GM23338 (cell line): Measurements from ENCODE around the gene JAKMIP1. TPM values are rescaled to one million over a fixed set of nuclear protein-coding genes. Genes with fewer than 3 reads are reported as not detected.
A peak's percentile ranks its signal among the peaks of the same experiment; 100 is the strongest.

Experiments
- ATAC-seq: fragments of 200-7000 bp; cut with Tn5 transposase; 3 replicates; pipeline ENCODE4 v1.9.1; 2020
- DNase-seq: peaks from one replicate; pipeline ENCODE4 v3.0.0-alpha.2; 2015; ENCODE audit warnings: low spot score
- H2AFZ ChIP-seq: fragments of 200-600 bp; sonication (generic); 2 replicates; pipeline ENCODE4 v1.8.0; 2016; ENCODE audit warnings: antibody characterized with exemption, mild to moderate bottlenecking, moderate library complexity
- H3F3A ChIP-seq: fragments of 200-600 bp; sonication (generic); replicated peaks from 2 replicates; pipeline ENCODE4 v1.8.0; 2017; ENCODE audit warnings: antibody characterized with exemption, mixed run types, low read depth
- H3K27ac ChIP-seq: fragments of 200-600 bp; sonication (generic); 2 replicates; pipeline ENCODE4 v1.6.1; 2016; ENCODE audit warnings: low read depth
- H3K27me3 ChIP-seq: fragments of 200-600 bp; sonication (generic); 2 replicates; pipeline ENCODE4 v1.8.0; 2016; ENCODE audit warnings: mild to moderate bottlenecking, mixed run types, moderate library complexity; ENCODE audit not compliant: insufficient read depth
- H3K36me3 ChIP-seq: fragments of 200-600 bp; sonication (generic); 2 replicates; pipeline ENCODE4 v1.8.0; 2016; ENCODE audit warnings: mild to moderate bottlenecking; ENCODE audit not compliant: insufficient read depth
- H3K4me1 ChIP-seq: fragments of 200-600 bp; sonication (generic); 2 replicates; pipeline ENCODE4 v1.8.0; 2016; ENCODE audit warnings: mild to moderate bottlenecking, moderate library complexity; ENCODE audit not compliant: insufficient read depth
- H3K4me2 ChIP-seq: fragments of 200-600 bp; sonication (generic); 2 replicates; pipeline ENCODE4 v1.7.1; 2017; ENCODE audit warnings: mixed run types
- H3K4me3 ChIP-seq: fragments of 200-600 bp; sonication (generic); 2 replicates; pipeline ENCODE4 v1.6.1; 2016; ENCODE audit warnings: mixed run types
- H3K79me2 ChIP-seq: fragments of 200-600 bp; sonication (generic); replicated peaks from 2 replicates; pipeline ENCODE4 v1.8.0; 2017; ENCODE audit warnings: mild to moderate bottlenecking; ENCODE audit not compliant: insufficient read depth
- H3K9me2 ChIP-seq: fragments of 200-600 bp; sonication (generic); 2 replicates; pipeline ENCODE4 v1.8.0; 2017; ENCODE audit not compliant: insufficient read depth
- H4K20me1 ChIP-seq: fragments of 200-600 bp; sonication (generic); replicated peaks from 2 replicates; pipeline ENCODE4 v1.8.0; 2017; ENCODE audit warnings: mild to moderate bottlenecking; ENCODE audit not compliant: insufficient read depth
- H3K27ac Mint-ChIP-seq: 2 replicates; pipeline ENCODE4 v1.8.0; 2020; ENCODE audit warnings: inconsistent platforms, mild to moderate bottlenecking, moderate library complexity, mixed read lengths
- H3K27me3 Mint-ChIP-seq: 3 replicates; pipeline ENCODE4 v1.8.0; 2022; ENCODE audit warnings: low read depth, mild to moderate bottlenecking, moderate library complexity, mixed read lengths, inconsistent platforms; ENCODE audit not compliant: insufficient read depth, poor library complexity
- H3K36me3 Mint-ChIP-seq: 3 replicates; pipeline ENCODE4 v1.8.0; 2021; ENCODE audit warnings: low read depth, mild to moderate bottlenecking, inconsistent platforms, moderate library complexity, mixed read lengths
- H3K4me1 Mint-ChIP-seq: 3 replicates; pipeline ENCODE4 v1.8.0; 2020; ENCODE audit warnings: mild to moderate bottlenecking, inconsistent platforms, mixed read lengths
- H3K4me3 Mint-ChIP-seq: 3 replicates; pipeline ENCODE4 v1.8.0; 2021; ENCODE audit warnings: moderate library complexity, mild to moderate bottlenecking, inconsistent platforms, mixed read lengths
- H3K9me3 Mint-ChIP-seq: 3 replicates; pipeline ENCODE4 v1.8.0; 2020; ENCODE audit warnings: moderate library complexity, mild to moderate bottlenecking, inconsistent platforms, mixed read lengths
- CTCF ChIP-seq, 2 experiments: fragments of 200-600 bp in 1 of 2; sonication (generic) in 1 of 2; conservative IDR thresholded peaks; 2 replicates each; pipeline versions ENCODE4 v1.5.1 to v1.6.1; 2016 to 2017; ENCODE audit warnings: antibody characterized with exemption in 2 of 2, low read depth in 2 of 2, mild to moderate bottlenecking in 2 of 2, moderate library complexity in 1 of 2
- ETS1 ChIP-seq: IDR thresholded peaks from 2 replicates; pipeline ENCODE4 v1.6.1; 2016; ENCODE audit warnings: antibody characterized with exemption
- EZH2 ChIP-seq: fragments of 200-600 bp; sonication (generic); IDR thresholded peaks from one replicate; pipeline ENCODE4 v1.8.0; 2017; ENCODE audit warnings: antibody characterized with exemption, mild to moderate bottlenecking, low read depth; ENCODE audit not compliant: unreplicated experiment
- EZH2phosphoT487 ChIP-seq: fragments of 200-600 bp; sonication (generic); IDR thresholded peaks from one replicate; pipeline ENCODE4 v1.8.1; 2018; ENCODE audit warnings: antibody characterized with exemption; ENCODE audit not compliant: unreplicated experiment
- JUNB ChIP-seq: IDR thresholded peaks from one replicate; pipeline ENCODE4 v1.6.1; 2016; ENCODE audit warnings: antibody characterized with exemption; ENCODE audit not compliant: unreplicated experiment
- NANOG ChIP-seq: IDR thresholded peaks from 2 replicates; pipeline ENCODE4 v1.6.1; 2016; ENCODE audit warnings: antibody characterized with exemption, borderline replicate concordance
- POLR2AphosphoS5 ChIP-seq: IDR thresholded peaks from 2 replicates; pipeline ENCODE4 v1.6.1; 2016; ENCODE audit warnings: antibody characterized with exemption, low read depth
- ZNF114 ChIP-seq: fragments of 250-450 bp; sonication (Bioruptor Pico); IDR thresholded peaks from 2 replicates; pipeline ENCODE4 v1.5.0; 2020; ENCODE audit warnings: mild to moderate bottlenecking, moderate library complexity
- ZNF331 ChIP-seq: fragments of 250-450 bp; sonication (Bioruptor Pico); IDR thresholded peaks from 2 replicates; pipeline ENCODE4 v1.5.0; 2020; ENCODE audit warnings: low read depth, mild to moderate bottlenecking, moderate library complexity
- polyA plus RNA-seq: library from polyadenylated mRNA; unstranded; fragments of >200 nt; fragmentation: Nextera tagmentation; extraction: Ambion mirVana; gene quantifications from 2 replicates; pipeline ENCODE4 v1.2.1, GENCODE V29; 2016
- total RNA-seq: library from RNA; depleted of rRNA; stranded (reverse); fragments of >200 nt; shearing (Covaris generic); gene quantifications from 2 replicates; pipeline ENCODE4 v1.2.3, GENCODE V29; 2014

Gene JAKMIP1
- total and polyA plus RNA-seq, 2 experiments from 2014 or later = 4.6 to 5.1 TPM

- Histone ChIP-seq H2AFZ (no peak overlapping the region), H3K4me3 (no peak overlapping the region), H3K27me3 (no peaks in the 10 kb centered on the region), H3K4me2 (no peak overlapping the region), H4K20me1 (no peaks in the 10 kb centered on the region), H3K9me2 (no peaks in the 10 kb centered on the region), H3K79me2 (no peaks in the 10 kb centered on the region), H3F3A (no peaks in the 10 kb centered on the region), H3K27ac (no peak overlapping the region), H3K4me1 (no peaks in the 10 kb centered on the region), H3K36me3 (no peaks in the 10 kb centered on the region)
- H3K4me1 Mint-ChIP-seq = peaks cover 5% of the 10 kb centered on the region
- TF ChIP-seq ETS1 (no peak), NANOG (no peak), CTCF (conservative IDR thresholded peaks at IDR 0.05; ENCODE audit: low read depth in 2 of 2) (peak; percentile 74 to 95)
- H3K4me3 Mint-ChIP-seq = no peak overlapping the region
- peaks cover 13% of the 10 kb centered on the region; the same call in 2 of the 3 replicates for H3K36me3 Mint-ChIP-seq
- peaks cover 26% of the 10 kb centered on the region for H3K9me3 Mint-ChIP-seq
- DNase-seq = peak; percentile 86
- no peaks in the 10 kb centered on the region for H3K27me3 Mint-ChIP-seq
- peak; percentile 99 for ATAC-seq
- no peak overlapping the region for H3K27ac Mint-ChIP-seq
Observed at GRCh38 chr4:5979981-5980380, 220.4 kb downstream of the JAKMIP1 start.

- Histone ChIP-seq H3K4me2 (no peak overlapping the region), H3K4me1 (no peaks in the 10 kb centered on the region), H3F3A (no peaks in the 10 kb centered on the region), H3K27me3 (no peaks in the 10 kb centered on the region), H3K79me2 (no peaks in the 10 kb centered on the region), H3K27ac (no peak overlapping the region), H4K20me1 (no peaks in the 10 kb centered on the region), H3K4me3 (no peak overlapping the region), H3K36me3 (no peaks in the 10 kb centered on the region), H2AFZ (no peak overlapping the region), H3K9me2 (no peaks in the 10 kb centered on the region)
- no peak for DNase-seq
- Mint-ChIP-seq H3K27me3 (peaks cover 2% of the 10 kb centered on the region), H3K4me3 (no peak overlapping the region), H3K9me3 (no peaks in the 10 kb centered on the region), H3K4me1 (peaks cover 13% of the 10 kb centered on the region), H3K27ac (no peak overlapping the region), H3K36me3 (no peaks in the 10 kb centered on the region)
- TF ChIP-seq ETS1 (no peak), JUNB (no peak), ZNF331 (CRISPR knock-in tag) (no peak), NANOG (no peak), POLR2AphosphoS5 (no peak), EZH2phosphoT487 (no peak), EZH2 (no peak), ZNF114 (CRISPR knock-in tag) (no peak)
- no peak for ATAC-seq
Observed at GRCh38 chr4:5976921-5977320, 223.4 kb downstream of the JAKMIP1 start.
